Liver (tissue), 9 donors: ENCODE data around the gene CFL1. TPM values are rescaled to one million over a fixed set of nuclear protein-coding genes. Genes with fewer than 3 reads are reported as not detected.
A peak's percentile ranks its signal among the peaks of the same experiment; 100 is the strongest.

Experiments used
- DNase-seq: peaks from one replicate; pipeline ENCODE4 v3.0.0-alpha.2; 2017; ENCODE audit warnings: low spot score
- H3K27ac ChIP-seq, 2 donors: one replicate each; pipeline ENCODE4 v1.7.0; 2013; ENCODE audit warnings: inconsistent platforms in 2 of 2, low read length in 2 of 2, control low read depth in 1 of 2, low read depth in 1 of 2, mild to moderate bottlenecking in 1 of 2
- H3K27me3 ChIP-seq, 4 donors: one replicate each; pipeline versions ENCODE4 v1.6.1 to v1.7.0; 2013; ENCODE audit warnings: low read length in 3 of 4, inconsistent platforms in 1 of 4, mild to moderate bottlenecking in 1 of 4, moderate library complexity in 1 of 4; ENCODE audit not compliant: control insufficient read depth in 4 of 4, insufficient read depth in 4 of 4
- H3K36me3 ChIP-seq, 4 donors: one replicate each; pipeline versions ENCODE4 v1.6.1 to v1.7.0; 2013; ENCODE audit warnings: low read length in 3 of 4, mild to moderate bottlenecking in 3 of 4, low read depth in 1 of 4, moderate library complexity in 1 of 4; ENCODE audit not compliant: control insufficient read depth in 4 of 4, insufficient read depth in 3 of 4
- H3K4me1 ChIP-seq, 4 donors: one replicate each; pipeline versions ENCODE4 v1.6.1 to v1.7.0; 2013; ENCODE audit warnings: low read length in 3 of 4, mild to moderate bottlenecking in 3 of 4, moderate library complexity in 1 of 4; ENCODE audit not compliant: control insufficient read depth in 4 of 4, insufficient read depth in 4 of 4
- H3K4me3 ChIP-seq, 3 donors: one replicate each; pipeline versions ENCODE4 v1.6.1 to v1.7.0; 2013; ENCODE audit warnings: low read length in 3 of 3, control low read depth in 1 of 3, low read depth in 1 of 3, mild to moderate bottlenecking in 1 of 3
- H3K9ac ChIP-seq, 2 donors: one replicate each; pipeline ENCODE4 v1.7.0; 2013; ENCODE audit warnings: low read length in 2 of 2, mild to moderate bottlenecking in 2 of 2, moderate library complexity in 2 of 2, control low read depth in 1 of 2, low read depth in 1 of 2
- H3K9me3 ChIP-seq, 4 donors: one replicate each; pipeline versions ENCODE4 v1.6.1 to v1.7.0; 2013; ENCODE audit warnings: low read length in 3 of 4; ENCODE audit not compliant: control insufficient read depth in 4 of 4
- ATF3 ChIP-seq: IDR thresholded peaks from 2 replicates; pipeline ENCODE4 v1.6.1; 2016; ENCODE audit warnings: antibody characterized with exemption
- CTCF ChIP-seq: fragments of 150-350 bp; IDR thresholded peaks from 2 replicates; pipeline ENCODE4 v1.5.1; 2017; ENCODE audit warnings: improper control_type of control experiment, low read depth, low read length; ENCODE audit not compliant: missing input control
- EGR1 ChIP-seq, 2 donors: IDR thresholded peaks; 2 replicates each; pipeline ENCODE4 v1.6.1; 2016 to 2018; ENCODE audit warnings: antibody characterized with exemption in 2 of 2, low read depth in 2 of 2
- FOXA1 ChIP-seq: IDR thresholded peaks from 2 replicates; pipeline ENCODE4 v1.6.1; 2016; ENCODE audit warnings: antibody characterized with exemption
- FOXA2 ChIP-seq: IDR thresholded peaks from 2 replicates; pipeline ENCODE4 v1.6.1; 2016; ENCODE audit warnings: antibody characterized with exemption
- GABPA ChIP-seq, 2 donors: IDR thresholded peaks in 1 of 2; conservative IDR thresholded peaks in 1 of 2; 2 replicates each; pipeline ENCODE4 v1.6.1; 2016; ENCODE audit warnings: antibody characterized with exemption in 2 of 2, mild to moderate bottlenecking in 1 of 2, moderate library complexity in 1 of 2
- HNF4A ChIP-seq, 2 donors: conservative IDR thresholded peaks; 2 replicates each; pipeline ENCODE4 v1.6.1; 2016; ENCODE audit warnings: antibody characterized with exemption in 2 of 2, mild to moderate bottlenecking in 2 of 2
- HNF4G ChIP-seq: IDR thresholded peaks from 2 replicates; pipeline ENCODE4 v1.6.1; 2016; ENCODE audit warnings: antibody characterized with exemption
- JUND ChIP-seq, 2 donors: IDR thresholded peaks; 2 replicates each; pipeline ENCODE4 v1.6.1; 2016; ENCODE audit warnings: antibody characterized with exemption in 2 of 2
- MAX ChIP-seq: IDR thresholded peaks from 2 replicates; pipeline ENCODE4 v1.6.1; 2016; ENCODE audit warnings: antibody characterized with exemption
- NR2F2 ChIP-seq: IDR thresholded peaks from 2 replicates; pipeline ENCODE4 v1.6.1; 2016; ENCODE audit warnings: antibody characterized with exemption
- RAD21 ChIP-seq, 2 donors: IDR thresholded peaks; 2 replicates each; pipeline ENCODE4 v1.6.1; 2016; ENCODE audit warnings: antibody characterized with exemption in 2 of 2, mild to moderate bottlenecking in 2 of 2
- REST ChIP-seq: IDR thresholded peaks from 2 replicates; pipeline ENCODE4 v1.6.1; 2016; ENCODE audit warnings: antibody characterized with exemption, mild to moderate bottlenecking
- RXRA ChIP-seq, 2 donors: IDR thresholded peaks; 2 replicates each; pipeline ENCODE4 v1.6.1; 2017 to 2018; ENCODE audit warnings: antibody characterized with exemption in 2 of 2, mild to moderate bottlenecking in 1 of 2
- SP1 ChIP-seq: IDR thresholded peaks from 2 replicates; pipeline ENCODE4 v1.6.1; 2018; ENCODE audit warnings: antibody characterized with exemption, mild to moderate bottlenecking
- TAF1 ChIP-seq: conservative IDR thresholded peaks from 2 replicates; pipeline ENCODE4 v1.6.1; 2016; ENCODE audit warnings: antibody characterized with exemption, mild to moderate bottlenecking
- YY1 ChIP-seq: IDR thresholded peaks from 2 replicates; pipeline ENCODE4 v1.6.1; 2016; ENCODE audit warnings: antibody characterized with exemption, mild to moderate bottlenecking
- ZBTB33 ChIP-seq: IDR thresholded peaks from 2 replicates; pipeline ENCODE4 v1.6.1; 2016; ENCODE audit warnings: antibody characterized with exemption
- whole genome bisulfite sequencing: extraction: QIAGEN DNeasy Blood & Tissue Kit; methylation state at CpG from one replicate; pipeline ENCODE4 v1.1.7; 2013; 5-methylcytosine and 5-hydroxymethylcytosine counted together
- polyA plus RNA-seq, 2 donors: library from polyadenylated mRNA; stranded (reverse) in 1 of 2; unstranded in 1 of 2; fragments of 200-250 nt in 1 of 2; fragments of >200 nt in 1 of 2; fragmentation: Nextera tagmentation in 1 of 2; extraction: Ambion mirVana in 1 of 2; gene quantifications; one replicate each; pipeline versions ENCODE4 v1.2.1 to v1.2.3, GENCODE V29; 2013 to 2015
- total RNA-seq, 2 donors: library from RNA; depleted of rRNA; stranded (reverse); fragments of >200 nt; gene quantifications; one replicate each; pipeline ENCODE4 v1.2.3, GENCODE V29; 2014
- donor health status: healthy.
- donor health status: healthy.
- donor health status: healthy.
- donor health status: healthy.
- donor health status: healthy.

The CFL1 gene
- total and polyA plus RNA-seq, 4 donors: 184 to 498 (median 282) TPM

GRCh38 chr11:65821107-65821506 is 36.9 kb downstream of the CFL1 start:
- H3K27me3 ChIP-seq: no peaks in the 10 kb centered on the region
- peaks cover 2 to 21% (median 12%) of the 10 kb centered on the region in 4 donors for H3K4me1 ChIP-seq
- DNase-seq: no peak
- H3K4me3 ChIP-seq: no peak overlapping the region
- H3K36me3 ChIP-seq: no peaks in the 10 kb centered on the region
- 21% methylated on average over 8 of the region's 8 CpGs for WGBS
- no peak overlapping the region for H3K27ac ChIP-seq
- H3K9ac ChIP-seq: no peak overlapping the region
- no peaks in the 10 kb centered on the region for H3K9me3 ChIP-seq
- peak; percentile 46 for TF ChIP-seq YY1
- TF ChIP-seq ZBTB33: no peak
- no peak for TF ChIP-seq CTCF
- TF ChIP-seq REST: no peak
- TF ChIP-seq RAD21 (IDR thresholded peaks at IDR 0.05): no peak
- no peak for TF ChIP-seq FOXA2
- TF ChIP-seq HNF4G: peak; percentile 39
- no peak for TF ChIP-seq NR2F2
- no peak for TF ChIP-seq FOXA1
- no peak for TF ChIP-seq JUND (IDR thresholded peaks at IDR 0.05)
- peak; percentile 66 for TF ChIP-seq SP1
- no peak for TF ChIP-seq GABPA (IDR thresholded peaks at IDR 0.05 in 1 of 2, conservative IDR thresholded peaks at IDR 0.05 in 1 of 2)
- TF ChIP-seq EGR1 (IDR thresholded peaks at IDR 0.05; ENCODE audit: low read depth in 2 of 2): no peak
- no peak for TF ChIP-seq TAF1
- no peak for TF ChIP-seq ATF3
- TF ChIP-seq HNF4A (conservative IDR thresholded peaks at IDR 0.05): peak; percentile 81
- TF ChIP-seq RXRA (IDR thresholded peaks at IDR 0.05): peak; percentile 6 to 50
- TF ChIP-seq MAX: no peak
